Measurements from ENCODE around the gene TNS2.
A peak's percentile ranks its signal among the peaks of the same experiment; 100 is the strongest.

Gene TNS2

GRCh38 chr12:53063708-53064612 is 14.1 kb downstream of the TNS2 start:
- no peak overlapping the region for H3K4me3 ChIP-seq (ENCODE audit: low read depth, low read length)
- TF ChIP-seq, protein P1, sequence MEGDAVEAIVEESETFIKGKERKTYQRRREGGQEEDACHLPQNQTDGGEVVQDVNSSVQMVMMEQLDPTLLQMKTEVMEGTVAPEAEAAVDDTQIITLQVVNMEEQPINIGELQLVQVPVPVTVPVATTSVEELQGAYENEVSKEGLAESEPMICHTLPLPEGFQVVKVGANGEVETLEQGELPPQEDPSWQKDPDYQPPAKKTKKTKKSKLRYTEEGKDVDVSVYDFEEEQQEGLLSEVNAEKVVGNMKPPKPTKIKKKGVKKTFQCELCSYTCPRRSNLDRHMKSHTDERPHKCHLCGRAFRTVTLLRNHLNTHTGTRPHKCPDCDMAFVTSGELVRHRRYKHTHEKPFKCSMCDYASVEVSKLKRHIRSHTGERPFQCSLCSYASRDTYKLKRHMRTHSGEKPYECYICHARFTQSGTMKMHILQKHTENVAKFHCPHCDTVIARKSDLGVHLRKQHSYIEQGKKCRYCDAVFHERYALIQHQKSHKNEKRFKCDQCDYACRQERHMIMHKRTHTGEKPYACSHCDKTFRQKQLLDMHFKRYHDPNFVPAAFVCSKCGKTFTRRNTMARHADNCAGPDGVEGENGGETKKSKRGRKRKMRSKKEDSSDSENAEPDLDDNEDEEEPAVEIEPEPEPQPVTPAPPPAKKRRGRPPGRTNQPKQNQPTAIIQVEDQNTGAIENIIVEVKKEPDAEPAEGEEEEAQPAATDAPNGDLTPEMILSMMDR (IDR thresholded peaks at IDR 0.05; ENCODE audit: borderline replicate concordance, insufficient read depth, low read depth, low read length), result no peak

DNA sequence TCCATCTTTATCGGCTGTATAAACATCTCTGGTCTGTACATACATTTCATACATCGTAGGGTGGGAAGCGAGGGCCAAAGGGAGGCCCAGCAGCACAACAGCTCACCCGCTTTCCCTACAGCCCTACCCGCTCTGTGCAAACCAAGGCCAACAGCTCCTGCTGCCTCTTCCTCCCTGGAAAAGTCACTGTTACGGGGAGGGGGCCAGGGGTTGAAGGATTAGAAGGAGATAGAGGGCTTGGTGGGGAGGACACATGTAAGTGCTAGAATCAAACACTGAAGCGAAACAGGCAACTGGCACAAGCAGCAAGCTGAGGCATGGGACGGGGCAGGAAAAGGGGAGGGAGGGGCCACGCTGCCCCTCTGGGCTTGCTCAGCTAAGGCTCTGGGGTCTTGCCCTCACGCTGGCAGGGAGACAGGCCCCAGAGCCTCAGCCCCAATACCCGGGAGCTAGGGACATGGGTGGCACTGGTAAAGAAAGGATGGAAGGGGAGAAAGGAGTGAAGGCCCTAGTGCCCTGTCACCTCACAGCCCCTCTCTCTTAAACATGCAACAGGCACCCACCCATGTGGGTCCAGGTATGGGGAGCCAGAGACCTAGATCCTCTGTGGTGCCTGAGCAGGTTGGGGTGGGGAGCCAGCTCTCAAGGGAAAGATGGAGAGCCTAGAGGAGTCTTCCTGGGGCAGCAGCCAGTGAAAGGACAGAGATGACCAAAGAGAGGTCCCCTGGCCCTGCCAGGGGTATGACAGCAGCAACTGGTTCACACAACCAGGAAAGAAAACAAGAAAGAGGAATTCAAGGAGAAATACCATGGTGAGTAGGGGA is 15.0 kb downstream of the TNS2 start:
- TF ChIP-seq, protein P1 (IDR thresholded peaks at IDR 0.05; ENCODE audit: borderline replicate concordance, insufficient read depth, low read depth, low read length), result no peak
- no peak overlapping the region for H3K4me3 ChIP-seq (ENCODE audit: low read depth, low read length)

DNA sequence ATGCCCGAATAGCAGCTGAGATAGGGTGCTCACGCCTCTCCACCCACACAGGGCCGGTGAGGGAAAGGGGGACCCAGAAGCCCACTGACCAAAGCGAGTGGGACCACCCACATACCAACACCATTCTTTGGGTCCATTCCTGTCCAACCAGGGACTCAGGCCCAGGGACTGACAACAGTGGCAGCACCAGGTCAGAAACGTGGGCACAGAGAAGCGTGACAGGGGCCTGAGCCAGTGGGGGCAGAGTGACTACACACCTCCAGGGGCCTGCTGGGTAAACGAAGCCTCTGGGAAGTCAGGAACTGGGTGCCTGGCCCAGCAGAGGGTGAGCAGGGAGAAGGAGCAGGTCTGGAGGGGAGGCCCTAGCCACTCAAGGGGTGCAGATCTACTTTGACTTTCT is 15.6 kb downstream of the TNS2 start:
- TF ChIP-seq, protein P1 (IDR thresholded peaks at IDR 0.05; ENCODE audit: borderline replicate concordance, insufficient read depth, low read depth, low read length), result no peak
- no peak overlapping the region for H3K4me3 ChIP-seq (ENCODE audit: low read depth, low read length)

DNA sequence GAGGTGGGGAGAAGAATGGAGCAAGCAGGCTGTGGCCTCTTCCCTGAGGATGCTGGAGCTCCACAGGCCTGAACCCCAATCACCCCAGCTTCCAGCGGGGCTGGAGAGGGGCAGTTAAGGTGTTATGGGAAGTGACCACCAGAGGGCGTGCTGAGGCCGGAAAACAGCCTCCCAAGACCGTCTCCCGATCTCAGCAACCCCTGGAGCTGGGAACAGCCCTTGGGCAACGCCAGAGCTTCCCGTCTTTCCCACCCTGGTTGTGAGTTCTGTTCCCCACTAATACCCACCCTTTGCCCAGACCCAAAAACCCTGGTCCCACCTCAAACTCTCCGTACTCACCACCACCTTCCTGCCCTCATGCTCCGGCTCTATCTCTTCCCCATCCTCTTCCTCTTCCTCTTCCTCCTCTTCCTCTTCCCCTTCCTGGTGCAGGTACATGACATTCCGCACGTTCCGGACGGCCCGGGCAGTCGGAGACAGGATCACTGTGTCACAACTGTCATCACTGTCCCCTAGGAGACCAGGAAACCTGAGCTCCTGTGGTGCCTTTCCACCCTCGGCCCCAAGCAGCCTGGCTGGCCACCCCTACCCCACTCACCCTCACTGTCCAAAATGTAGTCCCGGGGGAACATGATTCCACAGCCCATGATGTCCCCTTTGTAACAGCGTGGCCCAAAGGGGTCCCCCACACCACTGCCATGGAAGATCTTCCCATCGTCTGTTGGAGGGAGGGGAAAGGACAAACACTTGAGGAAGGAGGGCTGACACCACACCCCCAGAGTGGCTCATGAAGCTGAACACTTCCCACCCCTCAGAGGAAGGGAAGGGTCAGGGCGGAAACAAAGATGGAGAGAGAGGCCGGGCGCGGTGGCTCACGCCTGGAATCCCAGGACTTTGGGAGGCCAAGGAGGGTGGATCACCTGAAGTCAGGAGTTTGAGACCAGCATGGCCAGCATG is 16.4 kb downstream of the TNS2 start:
- TF ChIP-seq, protein P1 (IDR thresholded peaks at IDR 0.05; ENCODE audit: borderline replicate concordance, insufficient read depth, low read depth, low read length), result peak; percentile 88
- H3K4me3 ChIP-seq (ENCODE audit: low read depth, low read length), result no peak overlapping the region

DNA sequence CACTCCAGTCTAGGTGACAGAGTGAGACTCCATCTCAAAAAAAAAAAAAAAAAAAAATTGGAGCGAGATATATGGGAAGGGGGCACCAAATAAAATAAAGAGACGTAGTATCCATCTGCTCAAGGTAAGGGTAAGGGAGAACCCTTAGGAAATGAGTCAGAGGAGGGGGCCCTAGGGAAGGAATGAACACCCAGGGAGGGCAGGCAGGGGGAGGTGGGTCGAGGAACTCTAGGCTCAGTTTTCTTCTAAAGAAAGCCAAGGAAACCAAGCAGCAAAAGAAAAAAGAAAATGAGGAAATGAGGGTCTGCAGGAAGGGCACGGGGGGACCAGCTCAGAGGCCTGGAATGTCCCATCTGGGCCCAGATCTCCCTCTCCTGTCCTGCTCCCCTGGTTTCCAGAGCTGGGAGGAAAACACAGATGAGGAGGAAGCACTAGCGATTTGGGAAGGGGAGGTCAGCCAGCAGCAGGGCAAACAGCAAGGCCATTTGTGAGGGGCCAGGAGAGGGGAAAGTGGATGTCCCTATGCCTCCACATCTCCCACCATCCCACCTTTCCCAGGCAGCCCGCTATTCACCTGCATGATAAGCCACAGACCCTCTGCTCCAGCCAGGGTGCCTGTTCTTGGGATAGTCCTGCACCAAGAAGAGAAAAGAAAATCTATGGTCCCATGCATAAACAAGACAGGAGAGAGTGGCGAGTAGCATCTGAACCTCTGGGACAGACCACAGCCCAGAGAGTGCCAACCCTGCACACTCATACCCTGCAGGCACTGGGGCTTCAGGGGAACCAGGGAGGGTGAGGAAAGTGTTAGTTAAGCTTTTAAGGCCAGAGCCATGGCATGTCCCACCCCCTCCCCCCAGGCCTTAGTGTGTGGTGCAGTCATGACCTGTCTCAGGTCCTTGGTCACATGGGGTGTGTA is 17.5 kb downstream of the TNS2 start:
- TF ChIP-seq, protein P1 (IDR thresholded peaks at IDR 0.05; ENCODE audit: borderline replicate concordance, insufficient read depth, low read depth, low read length), result no peak
- no peak overlapping the region for H3K4me3 ChIP-seq (ENCODE audit: low read depth, low read length)

Data from GM12875 (cell line).